Measurements from ENCODE around the gene CTNND2.

Gene CTNND2

DNA sequence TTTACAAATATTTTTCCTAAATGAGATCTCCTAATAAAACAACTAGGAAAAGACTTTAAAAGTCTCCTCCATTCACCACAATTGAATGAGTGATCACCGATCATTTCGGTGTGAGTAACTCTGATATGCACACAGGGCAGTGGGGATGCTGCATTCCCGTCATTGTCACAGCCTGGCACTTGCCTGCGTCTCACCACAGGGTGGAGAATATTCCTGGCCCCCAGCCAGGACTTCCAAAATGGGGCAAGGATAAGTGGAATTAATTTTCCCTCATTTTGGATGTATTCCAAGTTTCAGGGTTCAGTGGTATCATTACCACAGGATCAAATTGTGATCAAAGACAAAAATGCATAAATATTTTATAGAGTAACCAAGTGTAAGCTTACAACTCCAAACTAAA, 107.1 kb downstream of the CTNND2 start:
- WGBS: 62% methylated on average over 3 of the region's 4 CpGs
- no peak overlapping the region for H3K9ac ChIP-seq (ENCODE audit: low read length)
- no peak for DNase-seq
- H3K4ac ChIP-seq (ENCODE audit: low read depth in 1 of 2, low read length in 2 of 2): no peak overlapping the region
- no peak overlapping the region for H2BK15ac ChIP-seq (ENCODE audit: low read depth, poor library complexity, severe bottlenecking)
- H2BK12ac ChIP-seq (ENCODE audit: low read length in 2 of 2): no peak overlapping the region
- no peaks in the 10 kb centered on the region for H3K9me3 ChIP-seq (ENCODE audit: control insufficient read depth, low read length)
- no peak overlapping the region for H2BK120ac ChIP-seq (ENCODE audit: low read depth, low read length)
- H3K4me1 ChIP-seq (ENCODE audit: control insufficient read depth, insufficient read depth, low read depth, low read length): no peaks in the 10 kb centered on the region
- H2BK5ac ChIP-seq (ENCODE audit: low read depth, low read length, poor library complexity, severe bottlenecking): no peak overlapping the region
- no peak overlapping the region for H2AK5ac ChIP-seq (ENCODE audit: low read length, severe bottlenecking)
- no peak overlapping the region for H3K27ac ChIP-seq (ENCODE audit: low read length, poor library complexity, severe bottlenecking)
- no peak overlapping the region for H3K4me2 ChIP-seq (ENCODE audit: low read length, poor library complexity, severe bottlenecking)
- H2AFZ ChIP-seq (ENCODE audit: low read depth, low read length): no peak overlapping the region
- no peak overlapping the region for H3K23ac ChIP-seq (ENCODE audit: low read length in 2 of 2)
- no peak overlapping the region for H4K8ac ChIP-seq (ENCODE audit: low read length)
- H3K4me3 ChIP-seq (ENCODE audit: insufficient read depth in 1 of 2, low read depth in 1 of 2, low read length in 2 of 2): no peak overlapping the region
- H3K18ac ChIP-seq (ENCODE audit: low read depth in 1 of 2, low read length in 2 of 2): no peak overlapping the region
- H3K79me1 ChIP-seq (replicated peaks; ENCODE audit: low read length, poor library complexity, severe bottlenecking): no peaks in the 10 kb centered on the region
- no peak overlapping the region for H3K14ac ChIP-seq (ENCODE audit: low read length in 2 of 2)
- H4K91ac ChIP-seq (ENCODE audit: low read length): no peak overlapping the region
- no peaks in the 10 kb centered on the region for H3K27me3 ChIP-seq (ENCODE audit: control insufficient read depth in 1 of 2, insufficient read depth in 1 of 2, low read length in 2 of 2)
- H3K36me3 ChIP-seq (ENCODE audit: control insufficient read depth in 1 of 2, insufficient read depth in 2 of 2, low read depth in 1 of 2, low read length in 2 of 2): no peaks in the 10 kb centered on the region

DNA sequence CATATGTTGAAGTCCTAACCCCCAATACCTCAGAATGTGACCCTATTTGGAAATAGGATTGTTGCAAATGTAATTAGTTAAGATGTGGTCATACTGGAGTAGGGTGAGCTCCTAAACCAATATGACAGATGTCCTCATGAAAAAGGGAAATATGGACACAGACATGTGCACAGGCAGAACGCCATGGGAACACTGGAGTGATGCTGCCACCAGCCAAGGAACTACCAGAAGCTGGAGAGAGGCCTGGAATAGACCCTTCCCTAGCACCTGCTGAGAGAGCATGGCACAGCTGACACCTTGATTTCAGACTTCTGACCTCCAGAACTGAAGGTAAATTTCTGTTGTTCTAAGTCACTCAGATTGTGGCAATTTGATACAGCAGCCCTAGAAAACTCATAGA, 110.8 kb downstream of the CTNND2 start:
- no peaks in the 10 kb centered on the region for H3K36me3 ChIP-seq (ENCODE audit: control insufficient read depth in 1 of 2, insufficient read depth in 2 of 2, low read depth in 1 of 2, low read length in 2 of 2)
- no peak overlapping the region for H3K9ac ChIP-seq (ENCODE audit: low read length)
- no peak overlapping the region for H4K8ac ChIP-seq (ENCODE audit: low read length)
- H3K14ac ChIP-seq (ENCODE audit: low read length in 2 of 2): no peak overlapping the region
- DNase-seq: no peak
- WGBS: 41% methylated on average over 1 of the region's 1 CpG
- no peaks in the 10 kb centered on the region for H3K79me1 ChIP-seq (replicated peaks; ENCODE audit: low read length, poor library complexity, severe bottlenecking)
- no peak overlapping the region for H2AFZ ChIP-seq (ENCODE audit: low read depth, low read length)
- no peak overlapping the region for H2BK5ac ChIP-seq (ENCODE audit: low read depth, low read length, poor library complexity, severe bottlenecking)
- H2BK120ac ChIP-seq (ENCODE audit: low read depth, low read length): no peak overlapping the region
- H3K27me3 ChIP-seq (ENCODE audit: control insufficient read depth in 1 of 2, insufficient read depth in 1 of 2, low read length in 2 of 2): no peaks in the 10 kb centered on the region
- H3K18ac ChIP-seq (ENCODE audit: low read depth in 1 of 2, low read length in 2 of 2): no peak overlapping the region
- no peak overlapping the region for H3K27ac ChIP-seq (ENCODE audit: low read length, poor library complexity, severe bottlenecking)
- H3K4me1 ChIP-seq (ENCODE audit: control insufficient read depth, insufficient read depth, low read depth, low read length): no peaks in the 10 kb centered on the region
- H3K4me2 ChIP-seq (ENCODE audit: low read length, poor library complexity, severe bottlenecking): no peak overlapping the region
- no peak overlapping the region for H3K23ac ChIP-seq (ENCODE audit: low read length in 2 of 2)
- H2BK12ac ChIP-seq (ENCODE audit: low read length in 2 of 2): no peak overlapping the region
- no peak overlapping the region for H2AK5ac ChIP-seq (ENCODE audit: low read length, severe bottlenecking)
- no peak overlapping the region for H2BK15ac ChIP-seq (ENCODE audit: low read depth, poor library complexity, severe bottlenecking)
- H3K4me3 ChIP-seq (ENCODE audit: insufficient read depth in 1 of 2, low read depth in 1 of 2, low read length in 2 of 2): no peak overlapping the region
- peaks cover 5% of the 10 kb centered on the region for H3K9me3 ChIP-seq (ENCODE audit: control insufficient read depth, low read length)
- no peak overlapping the region for H3K4ac ChIP-seq (ENCODE audit: low read depth in 1 of 2, low read length in 2 of 2)
- H4K91ac ChIP-seq (ENCODE audit: low read length): no peak overlapping the region

- Histone ChIP-seq H3K14ac (ENCODE audit: low read length in 2 of 2) (no peak overlapping the region), H3K4me2 (ENCODE audit: low read length, poor library complexity, severe bottlenecking) (no peak overlapping the region), H2BK15ac (ENCODE audit: low read depth, poor library complexity, severe bottlenecking) (no peak overlapping the region), H3K27me3 (ENCODE audit: control insufficient read depth in 1 of 2, insufficient read depth in 1 of 2, low read length in 2 of 2) (no peaks in the 10 kb centered on the region), H3K9me3 (ENCODE audit: control insufficient read depth, low read length) (peaks cover 5% of the 10 kb centered on the region), H2AFZ (ENCODE audit: low read depth, low read length) (no peak overlapping the region), H2BK120ac (ENCODE audit: low read depth, low read length) (no peak overlapping the region), H3K4me3 (ENCODE audit: insufficient read depth in 1 of 2, low read depth in 1 of 2, low read length in 2 of 2) (no peak overlapping the region), H3K27ac (ENCODE audit: low read length, poor library complexity, severe bottlenecking) (no peak overlapping the region), H3K79me1 (replicated peaks; ENCODE audit: low read length, poor library complexity, severe bottlenecking) (no peaks in the 10 kb centered on the region), H3K4me1 (ENCODE audit: control insufficient read depth, insufficient read depth, low read depth, low read length) (no peaks in the 10 kb centered on the region), H2BK5ac (ENCODE audit: low read depth, low read length, poor library complexity, severe bottlenecking) (no peak overlapping the region), H3K4ac (ENCODE audit: low read depth in 1 of 2, low read length in 2 of 2) (no peak overlapping the region), H2BK12ac (ENCODE audit: low read length in 2 of 2) (no peak overlapping the region), H3K9ac (ENCODE audit: low read length) (no peak overlapping the region), H3K18ac (ENCODE audit: low read depth in 1 of 2, low read length in 2 of 2) (no peak overlapping the region), H4K8ac (ENCODE audit: low read length) (no peak overlapping the region), H3K36me3 (ENCODE audit: control insufficient read depth in 1 of 2, insufficient read depth in 2 of 2, low read depth in 1 of 2, low read length in 2 of 2) (no peaks in the 10 kb centered on the region), H4K91ac (ENCODE audit: low read length) (no peak overlapping the region), H2AK5ac (ENCODE audit: low read length, severe bottlenecking) (no peak overlapping the region), H3K23ac (ENCODE audit: low read length in 2 of 2) (no peak overlapping the region)
- 100% methylated on average over 1 of the region's 3 CpGs for WGBS
- no peak for DNase-seq
Measured at GRCh38 chr5:11792621-11793020, 111.6 kb downstream of the CTNND2 start.

DNA sequence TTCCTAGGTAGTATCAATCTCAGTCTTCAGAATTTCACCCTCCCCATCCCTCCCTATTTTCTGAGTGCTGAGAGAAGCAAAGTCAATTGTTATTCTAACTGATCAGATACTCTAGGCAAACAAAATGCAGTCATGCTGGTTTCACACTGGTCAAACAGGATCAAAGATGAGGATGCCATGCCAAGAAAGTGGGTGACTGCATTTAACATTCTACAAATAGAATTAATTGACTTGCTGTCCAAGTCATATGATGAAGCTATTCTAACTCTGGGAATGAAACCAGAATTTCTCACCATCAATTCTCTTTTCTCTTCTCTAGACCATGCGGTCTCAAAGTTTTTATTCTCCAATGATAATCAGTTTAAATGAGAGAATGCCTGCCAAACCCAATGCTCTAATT, 112.5 kb downstream of the CTNND2 start:
- no peak overlapping the region for H2AFZ ChIP-seq (ENCODE audit: low read depth, low read length)
- H3K14ac ChIP-seq (ENCODE audit: low read length in 2 of 2): no peak overlapping the region
- no peak overlapping the region for H2BK15ac ChIP-seq (ENCODE audit: low read depth, poor library complexity, severe bottlenecking)
- H3K4me3 ChIP-seq (ENCODE audit: insufficient read depth in 1 of 2, low read depth in 1 of 2, low read length in 2 of 2): no peak overlapping the region
- H2BK5ac ChIP-seq (ENCODE audit: low read depth, low read length, poor library complexity, severe bottlenecking): no peak overlapping the region
- H3K9me3 ChIP-seq (ENCODE audit: control insufficient read depth, low read length): peaks cover 5% of the 10 kb centered on the region
- H3K9ac ChIP-seq (ENCODE audit: low read length): no peak overlapping the region
- H3K27me3 ChIP-seq (ENCODE audit: control insufficient read depth in 1 of 2, insufficient read depth in 1 of 2, low read length in 2 of 2): no peaks in the 10 kb centered on the region
- no peak overlapping the region for H2AK5ac ChIP-seq (ENCODE audit: low read length, severe bottlenecking)
- H3K23ac ChIP-seq (ENCODE audit: low read length in 2 of 2): no peak overlapping the region
- no peaks in the 10 kb centered on the region for H3K36me3 ChIP-seq (ENCODE audit: control insufficient read depth in 1 of 2, insufficient read depth in 2 of 2, low read depth in 1 of 2, low read length in 2 of 2)
- no peaks in the 10 kb centered on the region for H3K79me1 ChIP-seq (replicated peaks; ENCODE audit: low read length, poor library complexity, severe bottlenecking)
- no peak overlapping the region for H3K4me2 ChIP-seq (ENCODE audit: low read length, poor library complexity, severe bottlenecking)
- no peaks in the 10 kb centered on the region for H3K4me1 ChIP-seq (ENCODE audit: control insufficient read depth, insufficient read depth, low read depth, low read length)
- H2BK120ac ChIP-seq (ENCODE audit: low read depth, low read length): no peak overlapping the region
- no peak overlapping the region for H3K18ac ChIP-seq (ENCODE audit: low read depth in 1 of 2, low read length in 2 of 2)
- H2BK12ac ChIP-seq (ENCODE audit: low read length in 2 of 2): no peak overlapping the region
- DNase-seq: no peak
- H4K8ac ChIP-seq (ENCODE audit: low read length): no peak overlapping the region
- no peak overlapping the region for H3K4ac ChIP-seq (ENCODE audit: low read depth in 1 of 2, low read length in 2 of 2)
- no peak overlapping the region for H4K91ac ChIP-seq (ENCODE audit: low read length)
- 83% methylated on average over 1 of the region's 1 CpG for WGBS
- H3K27ac ChIP-seq (ENCODE audit: low read length, poor library complexity, severe bottlenecking): no peak overlapping the region
